ENCODE results near the gene ST6GALNAC3.

DNA sequence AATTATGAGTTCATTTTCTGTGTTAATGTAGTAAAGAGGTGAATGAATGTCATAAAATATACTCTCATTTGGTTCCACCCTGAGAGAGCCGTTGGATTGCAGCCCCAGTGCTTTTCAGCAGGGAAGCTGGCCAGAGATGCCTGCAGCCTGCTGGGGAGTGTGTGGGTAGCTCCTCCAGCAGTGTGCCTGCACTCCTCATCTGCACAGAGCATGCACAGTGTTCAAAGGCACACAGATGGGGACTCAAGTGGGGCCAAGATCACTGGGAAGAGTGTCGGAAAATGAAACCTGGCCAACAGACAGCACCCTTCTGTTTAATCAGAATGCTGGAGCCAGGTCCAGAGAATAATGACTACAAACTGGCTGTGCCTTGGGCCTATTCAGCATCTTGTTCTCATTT is 206.8 kb downstream of the ST6GALNAC3 start:
- no peak for TF ChIP-seq EZH2phosphoT487 (IDR thresholded peaks at IDR 0.05; ENCODE audit: borderline replicate concordance, low read length)
- TF ChIP-seq, protein P1, sequence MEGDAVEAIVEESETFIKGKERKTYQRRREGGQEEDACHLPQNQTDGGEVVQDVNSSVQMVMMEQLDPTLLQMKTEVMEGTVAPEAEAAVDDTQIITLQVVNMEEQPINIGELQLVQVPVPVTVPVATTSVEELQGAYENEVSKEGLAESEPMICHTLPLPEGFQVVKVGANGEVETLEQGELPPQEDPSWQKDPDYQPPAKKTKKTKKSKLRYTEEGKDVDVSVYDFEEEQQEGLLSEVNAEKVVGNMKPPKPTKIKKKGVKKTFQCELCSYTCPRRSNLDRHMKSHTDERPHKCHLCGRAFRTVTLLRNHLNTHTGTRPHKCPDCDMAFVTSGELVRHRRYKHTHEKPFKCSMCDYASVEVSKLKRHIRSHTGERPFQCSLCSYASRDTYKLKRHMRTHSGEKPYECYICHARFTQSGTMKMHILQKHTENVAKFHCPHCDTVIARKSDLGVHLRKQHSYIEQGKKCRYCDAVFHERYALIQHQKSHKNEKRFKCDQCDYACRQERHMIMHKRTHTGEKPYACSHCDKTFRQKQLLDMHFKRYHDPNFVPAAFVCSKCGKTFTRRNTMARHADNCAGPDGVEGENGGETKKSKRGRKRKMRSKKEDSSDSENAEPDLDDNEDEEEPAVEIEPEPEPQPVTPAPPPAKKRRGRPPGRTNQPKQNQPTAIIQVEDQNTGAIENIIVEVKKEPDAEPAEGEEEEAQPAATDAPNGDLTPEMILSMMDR (IDR thresholded peaks at IDR 0.05; ENCODE audit: low read depth, low read length, poor library complexity, severe bottlenecking), result no peak
